Stomach (tissue), 9 donors: ENCODE results near the gene TKFC. TPM values are rescaled to one million over a fixed set of nuclear protein-coding genes. Genes with fewer than 3 reads are reported as not detected.

Experiments used
- DNase-seq, 2 donors: peaks; one replicate each; pipeline versions ENCODE4 v3.0.0 to v3.0.0-alpha.2; 2013 to 2019
- H3K27ac ChIP-seq, 5 donors: fragments of 200-600 bp in 4 of 5; sonication (generic) in 4 of 5; one replicate each; pipeline ENCODE4 v1.5.1; 2013 to 2019; ENCODE audit warnings: mild to moderate bottlenecking in 1 of 5, moderate library complexity in 1 of 5
- H3K27me3 ChIP-seq, 3 donors: fragments of 200-600 bp; sonication (generic); one replicate each; pipeline ENCODE4 v1.5.1; 2017 to 2019; ENCODE audit warnings: mixed run types in 1 of 3
- H3K36me3 ChIP-seq, 4 donors: fragments of 200-600 bp; sonication (generic); 1 replicate in 3 of 4; 2 replicates in 1 of 4; pipeline ENCODE4 v1.5.1; 2016 to 2019
- H3K4me1 ChIP-seq, 4 donors: fragments of 200-600 bp; sonication (generic); one replicate each; pipeline ENCODE4 v1.5.1; 2016 to 2019
- H3K4me3 ChIP-seq, 4 donors: fragments of 200-600 bp; sonication (generic) in 3 of 4; one replicate each; pipeline ENCODE4 v1.5.1; 2016 to 2019; ENCODE audit warnings: mild to moderate bottlenecking in 1 of 4
- H3K9me3 ChIP-seq, 4 donors: fragments of 200-600 bp; sonication (generic); one replicate each; pipeline ENCODE4 v1.5.1; 2016 to 2019
- CTCF ChIP-seq, 7 experiments: fragments of 450-650 bp in 4 of 7; fragments of 200-600 bp in 3 of 7; sonication (generic) in 3 of 7; IDR thresholded peaks; one replicate each; pipeline ENCODE4 v1.5.1; 2016 to 2019; ENCODE audit warnings: antibody characterized with exemption in 7 of 7, control low read depth in 2 of 7, mild to moderate bottlenecking in 1 of 7
- EP300 ChIP-seq: sonication (generic); formaldehyde crosslinking; IDR thresholded peaks from one replicate; pipeline ENCODE4 v1.6.1; 2017; ENCODE audit warnings: antibody characterized with exemption
- POLR2A ChIP-seq, 4 donors: fragments of 450-650 bp; IDR thresholded peaks; one replicate each; pipeline ENCODE4 v1.6.1; 2016; ENCODE audit warnings: antibody characterized with exemption in 4 of 4, control low read depth in 2 of 4, mild to moderate bottlenecking in 1 of 4, moderate library complexity in 1 of 4
- POLR2AphosphoS5 ChIP-seq, 3 donors: sonication (generic); formaldehyde crosslinking; IDR thresholded peaks; one replicate each; pipeline ENCODE4 v1.6.1; 2016; ENCODE audit warnings: antibody characterized with exemption in 3 of 3
- WGBS, 5 donors: extraction: QIAGEN DNeasy Blood & Tissue Kit in 3 of 5; methylation state at CpG; one replicate each; pipeline versions ENCODE4 v1.1.5 to v1.1.7; 2013 to 2018; 5-methylcytosine and 5-hydroxymethylcytosine counted together
- intact Hi-C: fragments of 100-400 bp; cut with DNase I; formaldehyde crosslinking; loops from one replicate; pipeline ENCODE4 v1.15.1; 2023; ENCODE audit warnings: low total_unique reads
- polyA plus RNA-seq, 3 donors: library from polyadenylated mRNA; stranded (reverse); fragments of 200-250 nt; gene quantifications; one replicate each; pipeline ENCODE4 v1.2.3, GENCODE V29; 2013
- total RNA-seq, 5 donors: library from RNA; depleted of rRNA; stranded (reverse); fragments of >200 nt; gene quantifications; one replicate each; pipeline versions ENCODE4 v1.1.0 to v1.2.3, GENCODE V29; 2014 to 2016
- donor health status: healthy with polysubstance abuse.
- donor health status: Bipolar disorder and iron deficiency.
- donor health status: healthy.

TKFC gene
- total and polyA plus RNA-seq, 8 donors, result 20.6 to 136 (median 42.1) TPM

GRCh38 chr11:61294717-61295595 is 38.1 kb upstream of the TKFC start, which contains the start of gene VWCE:
VWCE (minus strand) TSS chr11:61295316; CDS start chr11:61295037, 279 bp downstream.
- peaks cover 0 to 44% (median 19%) of the 10 kb centered on the region in 3 donors for H3K27me3 ChIP-seq
- H3K4me3 ChIP-seq, result peak within 1 kb of the TSS; percentile 48 to 69 (median 62)
- intact Hi-C loops, result no loop called here
- H3K4me1 ChIP-seq, result peaks cover 24 to 46% (median 34%) of the 10 kb centered on the region in 4 donors
- WGBS, 5 donors, result 1 to 5% (median 2%) methylated on average over 31 to 97 of the region's 97 CpGs
- TF ChIP-seq POLR2A (IDR thresholded peaks at IDR 0.05) (no peak), CTCF (IDR thresholded peaks at IDR 0.05) (peak in 1 of 7 experiments; percentile 9), POLR2AphosphoS5 (IDR thresholded peaks at IDR 0.05) (no peak), EP300 (no peak)
- peak; percentile 71 to 92 for DNase-seq
- H3K27ac ChIP-seq, result peak within 1 kb of the TSS in 3 of 5 donors; percentile 28 to 66 (median 47)
- H3K9me3 ChIP-seq, result no peaks in the 10 kb centered on the region
- peaks cover 8 to 24% (median 20%) of the 10 kb centered on the region in 4 donors for H3K36me3 ChIP-seq

GRCh38 chr11:61295596-61295926 is 37.5 kb upstream of the TKFC start:
- H3K27ac ChIP-seq, result peak overlapping the region in 2 of 5 donors; percentile 28 to 66
- intact Hi-C loops, result no loop called here
- H3K9me3 ChIP-seq, result no peaks in the 10 kb centered on the region
- peak in 1 of 2 donors; percentile 34 for DNase-seq
- H3K4me3 ChIP-seq, result peak overlapping the region; percentile 48 to 69 (median 62)
- peaks cover 0 to 44% (median 19%) of the 10 kb centered on the region in 3 donors for H3K27me3 ChIP-seq
- WGBS, 5 donors, result 45 to 88% (median 57%) methylated on average over 3 to 12 of the region's 12 CpGs
- peaks cover 24 to 46% (median 34%) of the 10 kb centered on the region in 4 donors for H3K4me1 ChIP-seq
- H3K36me3 ChIP-seq, result peaks cover 14 to 30% (median 26%) of the 10 kb centered on the region in 4 donors
- no peak for TF ChIP-seq CTCF (IDR thresholded peaks at IDR 0.05)
- TF ChIP-seq EP300, result no peak
- TF ChIP-seq POLR2AphosphoS5 (IDR thresholded peaks at IDR 0.05), result no peak
- TF ChIP-seq POLR2A (IDR thresholded peaks at IDR 0.05), result no peak

- peak overlapping the region in 2 of 5 donors; percentile 7 to 9 for H3K27ac ChIP-seq
- H3K4me3 ChIP-seq, result no peak overlapping the region
- H3K9me3 ChIP-seq, result no peaks in the 10 kb centered on the region
- intact Hi-C loops, result no loop called here
- DNase-seq, result no peak
- TF ChIP-seq CTCF (IDR thresholded peaks at IDR 0.05) (no peak), EP300 (no peak), POLR2AphosphoS5 (IDR thresholded peaks at IDR 0.05) (no peak), POLR2A (IDR thresholded peaks at IDR 0.05) (no peak)
- 39 to 63% (median 60%) methylated on average over 1 of the region's 1 CpG for WGBS, 5 donors
- H3K4me1 ChIP-seq, result peaks cover 24 to 46% (median 34%) of the 10 kb centered on the region in 4 donors
- H3K36me3 ChIP-seq, result peaks cover 31 to 48% (median 44%) of the 10 kb centered on the region in 4 donors
- H3K27me3 ChIP-seq, result peaks cover 0 to 32% (median 19%) of the 10 kb centered on the region in 3 donors
Measured at GRCh38 chr11:61297341-61297740, 35.7 kb upstream of the TKFC start.

GRCh38 chr11:61297746-61298145 is 35.3 kb upstream of the TKFC start:
- H3K4me1 ChIP-seq, result peaks cover 24 to 46% (median 34%) of the 10 kb centered on the region in 4 donors
- H3K9me3 ChIP-seq, result no peaks in the 10 kb centered on the region
- peak overlapping the region in 3 of 5 donors; percentile 7 to 11 (median 9) for H3K27ac ChIP-seq
- intact Hi-C loops, result no loop called here
- DNase-seq, result peak in 1 of 2 donors; percentile 60
- peaks cover 35 to 52% (median 48%) of the 10 kb centered on the region in 4 donors for H3K36me3 ChIP-seq
- no peak for TF ChIP-seq CTCF (IDR thresholded peaks at IDR 0.05)
- TF ChIP-seq EP300, result no peak
- no peak for TF ChIP-seq POLR2A (IDR thresholded peaks at IDR 0.05)
- TF ChIP-seq POLR2AphosphoS5 (IDR thresholded peaks at IDR 0.05), result no peak
- 43 to 56% (median 50%) methylated on average over 5 of the region's 5 CpGs for WGBS, 5 donors
- H3K4me3 ChIP-seq, result no peak overlapping the region
- H3K27me3 ChIP-seq, result peaks cover 0 to 28% (median 19%) of the 10 kb centered on the region in 3 donors
